HepG2 (cell line): ENCODE measurements around the gene NFX1. TPM values are rescaled to one million over a fixed set of nuclear protein-coding genes. Genes with fewer than 3 reads are reported as not detected.
"Not testable (repeated sequence)": the region's sequence is repeated elsewhere in the genome, so short reads cannot be mapped to it uniquely, and the experiment has no call there.

Experiments
- ATAC-seq: fragments of 200-7000 bp; cut with Tn5 transposase; 3 replicates; pipeline ENCODE4 v1.9.1; 2020; ENCODE audit warnings: mild to moderate bottlenecking, moderate library complexity
- BruUV-seq: library from RNA; stranded (reverse); fragments of 400-500 nt; replicated peaks from 2 replicates; lab custom pipeline; 2021; lab: Mats Ljungman, UMichigan
- CTCF ChIA-PET: fragments of 300-600 bp; formaldehyde crosslinking; extraction: SDS; loops from one replicate; lab custom pipeline; 2021; ENCODE audit warnings: low total read pairs, inconsistent platforms, low intra/inter-chr PET ratio; lab: Yijun Ruan, JAX
- POLR2A ChIA-PET: fragments of 350-600 bp; sonication (Branson Sonifier 250); formaldehyde crosslinking; loops from one replicate; lab custom pipeline; 2020; ENCODE audit warnings: antibody characterized with exemption, inconsistent platforms; lab: Yijun Ruan, JAX
- DNase-seq: peaks from one replicate; pipeline ENCODE4 v3.0.0-alpha.2; 2015; ENCODE audit warnings: low spot score
- FAIRE-seq: peaks from 3 replicates; lab custom pipeline; 2011; peaks lifted over from hg19 to GRCh38; lab: Jason Lieb, UNC
- H2AFZ ChIP-seq: one replicate; pipeline ENCODE4 v1.6.1; 2011; ENCODE audit warnings: low read length, inconsistent platforms
- H3K27ac ChIP-seq: fragments of 300-600 bp; 3 replicates; pipeline ENCODE4 v1.8.0; 2011; ENCODE audit warnings: mixed run types, mild to moderate bottlenecking, mixed read lengths, low read length, inconsistent platforms; ENCODE audit not compliant: insufficient read depth; ENCODE audit errors: extremely low read length
- H3K27me3 ChIP-seq, 2 experiments: fragments of 200-600 bp in 1 of 2; 2 replicates in 1 of 2; 3 replicates in 1 of 2; pipeline versions ENCODE4 v1.6.0 to v1.8.0; 2011; ENCODE audit warnings: low read length in 2 of 2, mild to moderate bottlenecking in 2 of 2, moderate library complexity in 2 of 2, inconsistent platforms in 1 of 2; ENCODE audit not compliant: insufficient read depth in 2 of 2, control insufficient read depth in 1 of 2
- H3K36me3 ChIP-seq, 2 experiments: fragments of 200-600 bp in 1 of 2; replicated peaks in 1 of 2; 2 replicates in 1 of 2; 3 replicates in 1 of 2; pipeline versions ENCODE4 v1.5.1 to v1.8.0; 2011; ENCODE audit warnings: low read length in 2 of 2, inconsistent platforms in 1 of 2; ENCODE audit not compliant: insufficient read depth in 2 of 2, control insufficient read depth in 1 of 2
- H3K4me1 ChIP-seq: 2 replicates; pipeline ENCODE4 v1.5.1; 2012; ENCODE audit warnings: low read length, inconsistent platforms; ENCODE audit not compliant: insufficient read depth
- H3K4me2 ChIP-seq: 2 replicates; pipeline ENCODE4 v1.6.0; 2011; ENCODE audit warnings: low read depth, low read length, inconsistent platforms
- H3K4me3 ChIP-seq, 3 experiments: fragments of 200-600 bp in 1 of 3; sonication (generic), shearing (Covaris generic) in 1 of 3; replicated peaks in 1 of 3; 2 replicates each; pipeline ENCODE4 v1.5.1; 2011 to 2016; ENCODE audit warnings: low read length in 3 of 3, inconsistent platforms in 2 of 3, low read depth in 2 of 3, mild to moderate bottlenecking in 2 of 3, control low read depth in 1 of 3, mixed read lengths in 1 of 3; ENCODE audit not compliant: insufficient read depth in 1 of 3
- H3K79me2 ChIP-seq: one replicate; pipeline ENCODE4 v1.6.1; 2011; ENCODE audit warnings: low read length, inconsistent platforms; ENCODE audit not compliant: insufficient read depth
- H3K9ac ChIP-seq: 2 replicates; pipeline ENCODE4 v1.6.0; 2011; ENCODE audit warnings: mild to moderate bottlenecking, low read depth, low read length, inconsistent platforms; ENCODE audit not compliant: insufficient read depth
- H3K9me3 ChIP-seq: 2 replicates; pipeline ENCODE4 v1.5.1; 2012; ENCODE audit warnings: mild to moderate bottlenecking, low read length
- H4K20me1 ChIP-seq: 2 replicates; pipeline ENCODE4 v1.6.0; 2011; ENCODE audit warnings: inconsistent platforms, mild to moderate bottlenecking, low read length, moderate library complexity; ENCODE audit not compliant: insufficient read depth
- LCORL ChIP-seq, 2 experiments: fragments of 450-650 bp in 1 of 2; sonication (generic) in 1 of 2; formaldehyde crosslinking in 1 of 2; IDR thresholded peaks; 2 replicates each; pipeline versions ENCODE4 v1.5.0 to v1.6.1; 2017 to 2020; ENCODE audit warnings: antibody characterized with exemption in 1 of 2, missing genetic modification reagents in 1 of 2
- ZNF329 ChIP-seq: sonication (generic); formaldehyde crosslinking; IDR thresholded peaks from 2 replicates; pipeline ENCODE4 v1.9.0; 2021; ENCODE audit warnings: low read depth, mild to moderate bottlenecking, missing genetic modification reagents
- WGBS: methylation state at CpG from one replicate; pipeline ENCODE4 v1.1.6; 2017; ENCODE audit warnings: low lambda C conversion rate; 5-methylcytosine and 5-hydroxymethylcytosine counted together
- in situ Hi-C: cut with HindIII; loops from 2 replicates; pipeline ENCODE4 v1.10.0; 2017; ENCODE audit warnings: low pct_unique_long_range_greater_than_20kb; ENCODE audit not compliant: extremely low pct_ligation_motif_present
- intact Hi-C: fragments of 100-400 bp; cut with micrococcal nuclease; formaldehyde crosslinking; loops from one replicate; pipeline ENCODE4 v1.10.0; 2022; ENCODE audit not compliant: unreplicated experiment
- polyA plus RNA-seq, 8 experiments: library from polyadenylated mRNA; depleted of rRNA in 3 of 8; stranded (reverse) in 7 of 8; unstranded in 1 of 8; fragments of >200 nt; fragmentation: Illumina TruSeq in 4 of 8; extraction: Trizol in 4 of 8; gene quantifications; 2 replicates each; pipeline versions ENCODE4 v1.2.1 to v1.2.3, GENCODE V29; 2011 to 2016; ENCODE audit warnings: low read depth in 4 of 8, missing spikeins in 1 of 8, mixed read lengths in 1 of 8; ENCODE audit not compliant: insufficient read depth in 1 of 8
- total RNA-seq, 5 experiments: library from RNA; depleted of rRNA; stranded (reverse); fragments of >200 nt; fragmentation: Illumina TruSeq; extraction: Trizol; gene quantifications; 2 replicates each; pipeline ENCODE4 v1.2.3, GENCODE V29; 2016; ENCODE audit warnings: low read depth in 1 of 5
- TF ChIP-seq, protein P1 (sequence below): sonication (generic); formaldehyde crosslinking; IDR thresholded peaks from 2 replicates; pipeline ENCODE4 v1.5.1; 2020; ENCODE audit warnings: mild to moderate bottlenecking, missing genetic modification reagents, moderate library complexity

NFX1 gene
- total and polyA plus RNA-seq, 2 of the 13 experiments (the other 11 are each of a cell fraction or from before 2014, with no cell fraction given) = 23.9 to 27.5 TPM

GRCh38 chr9:33393986-33394385 lies 103.7 kb downstream of the NFX1 start:
- H3K36me3 ChIP-seq; H3K79me2 ChIP-seq; H2AFZ ChIP-seq; H3K27me3 ChIP-seq; H3K9me3 ChIP-seq; CTCF ChIA-PET; H3K27ac ChIP-seq; DNase-seq; in situ Hi-C loops; H4K20me1 ChIP-seq; ATAC-seq; FAIRE-seq; TF ChIP-seq LCORL (IDR thresholded peaks at IDR 0.05): not testable (repeated sequence)
- Histone ChIP-seq H3K9ac (peak overlapping the region; percentile 36; the same call in 1 of the 2 replicates), H3K4me2 (peak overlapping the region; percentile 94), H3K4me3 (peak overlapping the region in 2 of 3 experiments; percentile 12 to 65; a peak in 2 of 6 replicates), H3K4me1 (peaks cover 54% of the 10 kb centered on the region)
- 0% methylated on average over 3 of the region's 3 CpGs for WGBS
- POLR2A ChIA-PET = interaction anchor here (1.1 to 1.7 kb wide), 3 partner anchors 9 to 80 kb away, joined by 3 to 5 read pairs (median 3); partner anchors contain the start of genes AQP3 and NOL6
- BruUV-seq = TSS peak; percentile 64
- TF ChIP-seq, protein P1, sequence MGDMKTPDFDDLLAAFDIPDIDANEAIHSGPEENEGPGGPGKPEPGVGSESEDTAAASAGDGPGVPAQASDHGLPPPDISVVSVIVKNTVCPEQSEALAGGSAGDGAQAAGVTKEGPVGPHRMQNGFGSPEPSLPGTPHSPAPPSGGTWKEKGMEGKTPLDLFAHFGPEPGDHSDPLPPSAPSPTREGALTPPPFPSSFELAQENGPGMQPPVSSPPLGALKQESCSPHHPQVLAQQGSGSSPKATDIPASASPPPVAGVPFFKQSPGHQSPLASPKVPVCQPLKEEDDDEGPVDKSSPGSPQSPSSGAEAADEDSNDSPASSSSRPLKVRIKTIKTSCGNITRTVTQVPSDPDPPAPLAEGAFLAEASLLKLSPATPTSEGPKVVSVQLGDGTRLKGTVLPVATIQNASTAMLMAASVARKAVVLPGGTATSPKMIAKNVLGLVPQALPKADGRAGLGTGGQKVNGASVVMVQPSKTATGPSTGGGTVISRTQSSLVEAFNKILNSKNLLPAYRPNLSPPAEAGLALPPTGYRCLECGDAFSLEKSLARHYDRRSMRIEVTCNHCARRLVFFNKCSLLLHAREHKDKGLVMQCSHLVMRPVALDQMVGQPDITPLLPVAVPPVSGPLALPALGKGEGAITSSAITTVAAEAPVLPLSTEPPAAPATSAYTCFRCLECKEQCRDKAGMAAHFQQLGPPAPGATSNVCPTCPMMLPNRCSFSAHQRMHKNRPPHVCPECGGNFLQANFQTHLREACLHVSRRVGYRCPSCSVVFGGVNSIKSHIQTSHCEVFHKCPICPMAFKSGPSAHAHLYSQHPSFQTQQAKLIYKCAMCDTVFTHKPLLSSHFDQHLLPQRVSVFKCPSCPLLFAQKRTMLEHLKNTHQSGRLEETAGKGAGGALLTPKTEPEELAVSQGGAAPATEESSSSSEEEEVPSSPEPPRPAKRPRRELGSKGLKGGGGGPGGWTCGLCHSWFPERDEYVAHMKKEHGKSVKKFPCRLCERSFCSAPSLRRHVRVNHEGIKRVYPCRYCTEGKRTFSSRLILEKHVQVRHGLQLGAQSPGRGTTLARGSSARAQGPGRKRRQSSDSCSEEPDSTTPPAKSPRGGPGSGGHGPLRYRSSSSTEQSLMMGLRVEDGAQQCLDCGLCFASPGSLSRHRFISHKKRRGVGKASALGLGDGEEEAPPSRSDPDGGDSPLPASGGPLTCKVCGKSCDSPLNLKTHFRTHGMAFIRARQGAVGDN (CRISPR knock-in tag) = peak; percentile 4; the same call in 1 of the 2 replicates
- TF ChIP-seq LCORL (CRISPR knock-in tag; IDR thresholded peaks at IDR 0.05) (peak; percentile 7; the same call in 1 of the 2 replicates), ZNF329 (CRISPR knock-in tag) (peak; percentile 69; the same call in 1 of the 2 replicates)
- intact Hi-C loops = loop anchor here (2.0 kb wide), 1 partner anchor 13 kb away; no protein-coding TSS in a partner anchor
